Ishikawa (cell line): Measurements from ENCODE around the gene PRKAR1A.

ENCODE experiments used
- CEBPB ChIP-seq: IDR thresholded peaks from 2 replicates; pipeline ENCODE4 v1.6.1; 2012
- CREB1 ChIP-seq: IDR thresholded peaks from 2 replicates; pipeline ENCODE4 v1.6.1; 2012; ENCODE audit warnings: low read depth
- EGR1 ChIP-seq: IDR thresholded peaks from 2 replicates; pipeline ENCODE4 v1.6.1; 2012
- EP300 ChIP-seq: IDR thresholded peaks from 2 replicates; pipeline ENCODE4 v1.6.1; 2012; ENCODE audit warnings: borderline replicate concordance
- FOXM1 ChIP-seq: IDR thresholded peaks from 2 replicates; pipeline ENCODE4 v1.6.1; 2012; ENCODE audit warnings: low read depth, borderline replicate concordance
- NFIC ChIP-seq: IDR thresholded peaks from 2 replicates; pipeline ENCODE4 v1.6.1; 2012
- RAD21 ChIP-seq: IDR thresholded peaks from 2 replicates; pipeline ENCODE4 v1.6.1; 2012; ENCODE audit warnings: low read depth
- REST ChIP-seq: IDR thresholded peaks from 2 replicates; pipeline ENCODE4 v1.6.1; 2012; ENCODE audit warnings: low read depth, mild to moderate bottlenecking
- TAF1 ChIP-seq: IDR thresholded peaks from 2 replicates; pipeline ENCODE4 v1.6.1; 2012; ENCODE audit warnings: low read depth, mild to moderate bottlenecking
- TCF12 ChIP-seq: IDR thresholded peaks from 2 replicates; pipeline ENCODE4 v1.6.1; 2012; ENCODE audit warnings: low read depth
- TEAD4 ChIP-seq: IDR thresholded peaks from 2 replicates; pipeline ENCODE4 v1.6.1; 2012
- USF1 ChIP-seq: IDR thresholded peaks from 2 replicates; pipeline ENCODE4 v1.6.1; 2012
- YY1 ChIP-seq: IDR thresholded peaks from 2 replicates; pipeline ENCODE4 v1.6.1; 2012; ENCODE audit warnings: low read depth
- ZBTB7A ChIP-seq: IDR thresholded peaks from 2 replicates; pipeline ENCODE4 v1.6.1; 2012; ENCODE audit warnings: low read depth
- TF ChIP-seq, protein P1 (sequence below): IDR thresholded peaks from 2 replicates; pipeline ENCODE4 v1.6.1; 2012

The PRKAR1A gene

GRCh38 chr17:68567035-68567434 lies 54.8 kb downstream of the PRKAR1A start:
- no peak for TF ChIP-seq EGR1

DNA sequence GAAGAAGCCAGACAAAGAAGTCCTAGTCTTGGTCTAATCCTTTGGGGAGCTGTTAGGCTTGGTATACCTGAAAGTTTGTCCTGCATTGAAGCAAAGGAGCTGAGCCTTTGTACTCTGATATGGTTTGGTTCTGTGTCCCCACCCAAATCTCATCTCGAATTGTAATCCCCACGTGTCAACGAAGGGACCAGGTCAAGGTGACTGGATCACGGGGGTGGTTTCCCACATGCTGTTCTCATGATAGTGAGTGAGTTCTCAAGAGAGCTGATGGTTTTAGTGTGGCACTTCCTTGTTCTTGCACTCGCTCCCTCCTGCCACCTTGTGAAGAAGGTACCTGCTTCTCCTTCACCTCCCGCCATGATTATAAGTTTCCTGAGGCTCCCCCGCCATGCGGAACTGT lies 55.4 kb downstream of the PRKAR1A start:
- TF ChIP-seq FOXM1 (no peak), EGR1 (no peak), CREB1 (no peak), YY1 (no peak), TCF12 (no peak), ZBTB7A (no peak), TEAD4 (no peak), REST (no peak), NFIC (no peak), RAD21 (no peak), TAF1 (no peak), EP300 (no peak), USF1 (no peak), CEBPB (no peak)
- TF ChIP-seq, protein P1, sequence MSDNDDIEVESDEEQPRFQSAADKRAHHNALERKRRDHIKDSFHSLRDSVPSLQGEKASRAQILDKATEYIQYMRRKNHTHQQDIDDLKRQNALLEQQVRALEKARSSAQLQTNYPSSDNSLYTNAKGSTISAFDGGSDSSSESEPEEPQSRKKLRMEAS = no peak

GRCh38 chr17:68568581-68568980 lies 56.4 kb downstream of the PRKAR1A start:
- TF ChIP-seq REST (no peak), FOXM1 (no peak), NFIC (no peak), CREB1 (no peak)

GRCh38 chr17:68569346-68569745 lies 57.1 kb downstream of the PRKAR1A start:
- TF ChIP-seq TCF12 (no peak), TAF1 (no peak)

DNA sequence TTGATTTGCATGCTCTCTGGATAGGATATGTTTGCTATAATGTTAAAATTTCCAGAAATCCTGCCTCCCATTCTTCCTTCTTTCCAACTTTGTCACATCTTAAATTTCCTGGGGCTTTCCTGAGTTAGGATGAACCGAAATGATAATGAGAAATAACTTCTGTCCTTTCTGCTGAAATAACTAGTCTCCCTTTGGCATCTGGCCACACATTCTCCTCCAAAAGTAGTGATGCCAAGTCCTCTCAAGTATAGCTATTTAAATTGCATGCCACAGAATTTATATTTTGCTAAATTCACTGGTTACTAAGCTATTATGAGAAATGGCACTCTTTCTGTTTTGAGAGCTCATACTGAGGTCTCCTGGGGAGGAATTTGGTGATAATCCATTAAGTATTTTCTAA lies 58.3 kb downstream of the PRKAR1A start:
- TF ChIP-seq EP300 = no peak
- TF ChIP-seq, protein P1 = no peak
- no peak for TF ChIP-seq TCF12
- TF ChIP-seq USF1 = no peak
- TF ChIP-seq FOXM1 = no peak
- no peak for TF ChIP-seq RAD21
- no peak for TF ChIP-seq CEBPB
- no peak for TF ChIP-seq CREB1
- no peak for TF ChIP-seq REST
- no peak for TF ChIP-seq NFIC
- no peak for TF ChIP-seq ZBTB7A
- TF ChIP-seq EGR1 = no peak
- no peak for TF ChIP-seq TEAD4
- no peak for TF ChIP-seq TAF1
- TF ChIP-seq YY1 = no peak
